SK-N-DZ (cell line): ENCODE data around the gene TMEM184B.

Experiments
- DNase-seq: peaks from one replicate; pipeline ENCODE4 v3.0.0-alpha.2; 2015; ENCODE audit warnings: low spot score

Gene TMEM184B

DNA sequence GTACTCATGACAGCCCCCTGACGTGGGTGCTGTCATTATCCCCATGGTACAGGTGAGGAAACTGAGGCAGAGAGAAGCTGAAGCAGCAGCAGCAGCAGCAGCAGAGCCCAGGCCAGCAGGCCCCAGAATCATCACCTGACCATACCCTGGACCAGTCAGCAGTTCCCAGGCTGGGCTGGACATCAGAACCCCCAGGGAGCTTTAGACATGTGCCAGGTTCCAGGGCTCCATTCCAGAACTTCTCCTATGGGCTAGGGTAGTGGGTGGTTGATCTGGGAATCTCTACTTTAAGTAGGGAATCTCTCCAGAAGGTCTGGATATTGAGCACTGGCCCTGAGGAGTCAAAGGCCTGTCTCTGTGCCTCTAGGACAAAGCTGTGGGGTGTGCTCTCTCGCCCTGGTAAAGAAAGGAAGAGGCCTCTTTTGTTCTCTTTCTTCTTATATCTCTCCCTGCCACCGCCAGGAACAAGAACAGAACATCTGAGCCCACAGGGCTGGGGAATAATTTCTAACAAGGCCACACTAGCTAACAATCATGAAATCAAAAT lies 44.4 kb downstream of the TMEM184B start:
- DNase-seq = no peak

DNA sequence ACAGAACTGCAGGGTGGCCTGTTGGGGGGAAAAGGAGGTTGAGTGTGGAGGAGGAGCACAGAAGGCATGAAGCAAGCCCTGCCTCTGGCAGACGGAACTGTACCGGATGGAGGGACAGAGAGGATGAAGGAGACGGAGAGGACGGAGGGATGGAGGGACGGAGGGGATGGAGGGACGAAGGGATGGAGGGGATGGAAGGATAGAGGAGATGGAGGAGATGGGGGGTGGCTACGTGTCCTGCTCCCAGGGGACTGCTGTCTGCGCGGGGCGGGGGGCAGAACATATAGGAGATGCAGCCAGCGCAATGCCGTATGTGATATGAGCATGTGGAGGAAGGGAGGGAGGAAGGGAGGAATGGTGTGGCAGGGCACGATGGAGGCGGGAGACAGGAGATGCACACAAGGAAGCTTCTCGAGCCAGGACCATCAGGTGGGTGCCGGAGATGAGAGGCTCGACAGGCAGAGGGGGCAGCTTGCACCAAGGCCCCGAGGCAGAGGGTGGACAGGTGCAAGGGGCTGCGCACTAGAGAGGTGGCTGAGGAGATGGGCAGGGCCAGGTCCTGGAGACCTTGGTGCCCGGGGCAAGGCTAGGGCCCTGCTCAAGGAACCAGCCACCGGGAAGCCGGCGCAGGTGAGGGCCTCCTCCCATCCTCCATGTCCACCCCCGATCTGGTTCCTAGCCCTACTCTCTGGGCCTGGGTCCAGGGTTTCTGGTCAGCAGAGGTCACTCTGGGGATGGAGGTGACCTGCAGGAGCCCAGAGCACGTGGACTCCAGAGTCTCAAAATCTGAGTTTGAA lies 45.8 kb downstream of the TMEM184B start:
- no peak for DNase-seq

DNA sequence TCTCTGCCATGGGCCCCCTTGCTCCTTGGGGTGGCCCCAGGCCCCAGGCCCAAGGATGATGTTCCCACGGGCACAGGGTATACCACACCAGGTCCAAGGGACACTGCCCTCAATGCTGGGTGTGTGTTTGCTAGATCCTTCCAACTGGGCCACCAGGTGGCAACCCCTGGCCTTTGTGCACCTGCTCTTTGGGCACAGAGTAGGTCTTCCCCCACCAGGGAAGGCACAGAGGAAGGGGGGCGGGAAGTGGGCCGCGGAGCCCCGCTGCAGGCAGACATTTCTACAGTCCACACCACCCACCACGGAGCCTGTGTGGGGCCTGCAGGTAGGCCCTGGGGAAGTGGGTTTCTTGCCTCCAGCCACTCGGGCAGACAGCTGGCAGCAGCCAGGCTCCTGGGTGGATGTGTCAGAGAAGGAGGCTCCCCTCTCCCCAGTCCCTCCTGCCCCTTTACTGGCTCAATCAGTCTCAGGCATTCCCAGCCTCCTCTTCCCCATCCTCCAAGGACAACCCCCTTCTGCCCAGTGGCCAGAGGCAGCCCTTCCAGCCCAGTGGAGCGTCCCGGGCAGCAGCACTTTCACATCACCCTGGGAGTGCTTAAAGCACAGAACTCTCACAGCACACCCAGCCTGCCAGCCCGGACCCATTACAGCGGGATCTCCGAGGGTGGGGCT lies 49.4 kb downstream of the TMEM184B start:
- DNase-seq = no peak

DNA sequence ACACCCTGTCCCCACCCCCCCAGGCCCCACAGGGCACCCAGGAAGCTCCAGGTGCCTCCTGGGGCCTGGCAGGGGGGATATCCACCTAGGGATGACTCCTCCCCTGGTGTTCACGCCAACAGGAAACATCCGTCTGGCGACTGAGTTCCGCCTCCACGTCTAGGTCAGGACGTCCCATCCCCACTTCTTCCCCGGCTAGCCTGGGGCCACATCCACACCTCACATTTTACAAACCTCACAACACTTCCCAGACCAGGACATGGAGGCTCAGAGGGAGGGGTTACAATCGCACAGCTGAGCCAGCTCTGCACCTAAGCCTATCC lies 50.1 kb downstream of the TMEM184B start:
- no peak for DNase-seq

DNA sequence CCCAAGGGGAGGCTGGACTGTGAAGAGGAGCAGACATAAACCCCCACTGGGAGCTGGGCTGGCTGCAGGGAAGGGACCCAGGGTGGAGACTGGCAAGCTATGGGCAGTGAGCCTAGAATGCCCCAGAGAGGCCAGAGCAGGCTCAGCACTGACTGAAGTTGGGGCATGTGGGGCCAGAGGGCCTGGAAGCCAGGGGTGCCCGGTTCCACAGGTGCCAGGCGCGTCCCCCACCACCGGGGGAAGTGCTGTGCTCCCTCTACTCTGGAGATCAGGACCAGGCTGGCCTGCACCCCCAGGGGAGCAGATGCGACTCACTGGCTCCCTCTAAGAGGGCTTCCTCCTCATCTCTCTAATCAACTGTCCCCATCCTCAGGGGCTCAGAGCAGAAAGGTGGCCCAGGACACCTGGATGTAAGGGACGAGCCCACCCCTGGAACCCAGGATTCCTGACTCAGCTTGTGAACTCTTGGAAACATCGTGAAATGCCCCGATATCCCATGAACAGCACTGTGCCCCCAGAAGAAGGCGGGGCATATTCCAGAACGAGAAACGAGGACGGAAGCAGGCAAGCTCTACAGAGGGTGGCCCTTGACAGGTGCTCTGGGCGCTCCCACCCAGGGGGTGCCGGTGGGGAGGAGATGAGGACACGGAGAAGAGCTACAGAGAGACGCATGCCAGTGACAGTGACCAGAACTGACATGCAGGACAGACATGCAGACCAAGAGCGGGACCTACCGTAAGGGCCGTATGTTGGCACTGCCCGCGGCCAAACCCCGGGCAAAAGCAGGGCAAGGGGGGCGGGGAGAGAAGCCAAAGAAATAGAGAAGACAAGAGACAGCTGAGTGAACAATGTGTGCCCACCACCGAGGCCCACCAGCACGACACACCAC lies 50.7 kb downstream of the TMEM184B start:
- DNase-seq = no peak

DNA sequence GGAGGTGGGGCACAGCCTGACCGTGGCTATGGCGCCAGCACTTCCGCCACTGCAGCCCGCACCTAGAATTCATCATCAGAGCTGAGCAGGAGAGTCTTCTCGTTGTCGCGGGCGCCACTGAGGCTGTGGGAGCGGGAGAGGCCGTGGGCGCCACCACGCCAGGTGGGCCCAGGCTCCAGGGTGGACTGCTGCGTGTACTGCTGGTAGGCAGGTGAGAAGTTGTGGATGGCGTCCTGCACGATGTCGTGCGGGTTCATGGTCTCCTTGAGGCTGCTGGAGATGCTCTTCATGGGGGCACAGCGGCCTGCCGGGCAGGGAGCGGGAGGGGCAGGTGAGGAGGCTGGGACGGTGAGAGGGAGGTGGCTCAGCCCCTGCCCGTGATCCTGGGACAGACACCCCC lies 51.4 kb downstream of the TMEM184B start:
- no peak for DNase-seq

DNA sequence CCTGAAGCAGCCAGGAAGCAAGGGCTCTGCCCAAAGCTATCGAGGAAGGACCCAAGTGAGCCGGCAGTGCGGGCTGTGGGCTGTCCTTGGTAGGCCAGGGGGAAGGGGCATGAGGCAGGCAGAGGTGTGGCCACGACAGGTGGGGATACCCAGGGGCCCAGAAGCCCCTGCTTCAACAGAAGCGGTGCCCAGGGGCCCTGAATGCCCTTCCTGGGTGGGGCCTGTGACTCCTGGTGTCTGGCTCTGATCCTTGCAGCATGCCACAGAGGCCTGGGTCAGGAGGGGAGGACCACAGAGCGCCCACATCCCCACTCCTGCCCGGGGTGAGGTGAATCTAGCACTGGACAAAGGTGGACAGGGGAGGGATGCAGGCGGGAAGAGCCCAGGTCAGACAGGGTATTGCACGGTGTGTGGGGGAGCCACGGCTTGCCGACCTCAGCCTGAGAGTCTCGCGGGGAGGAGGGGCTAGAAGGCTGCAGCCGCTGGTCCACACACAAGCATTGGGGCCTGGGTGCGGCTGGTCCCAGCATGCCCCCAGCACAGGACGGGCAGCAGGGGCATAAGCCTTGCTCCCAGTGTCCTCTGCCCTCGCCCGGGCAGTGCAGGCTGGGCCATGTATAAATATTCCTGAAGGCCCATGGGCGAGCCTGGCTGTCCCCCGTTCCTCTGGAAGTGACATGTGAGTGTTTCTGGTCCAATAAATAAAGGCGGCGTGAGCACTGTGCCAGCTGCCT lies 52.0 kb downstream of the TMEM184B start:
- no peak for DNase-seq

DNA sequence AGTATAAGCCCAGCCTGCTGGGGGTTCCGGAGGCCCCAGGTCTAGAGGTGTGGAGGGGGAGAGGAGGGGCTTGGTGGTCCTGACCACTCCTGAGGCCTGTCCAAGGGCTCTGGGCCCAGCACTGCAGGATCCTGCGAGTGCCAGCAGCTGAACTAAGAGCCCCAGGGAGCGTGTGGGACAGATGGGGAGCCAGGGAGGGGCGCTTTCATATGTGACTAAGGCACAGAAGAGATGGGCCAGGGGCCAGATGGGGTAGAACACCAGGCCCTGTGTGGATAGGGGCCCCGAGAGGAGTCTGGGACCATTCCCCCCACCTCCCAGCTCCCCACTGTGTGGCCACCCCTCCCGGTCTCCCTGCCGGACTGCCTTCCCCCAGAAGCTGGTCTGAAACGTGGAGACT lies 52.6 kb downstream of the TMEM184B start:
- DNase-seq = no peak

DNA sequence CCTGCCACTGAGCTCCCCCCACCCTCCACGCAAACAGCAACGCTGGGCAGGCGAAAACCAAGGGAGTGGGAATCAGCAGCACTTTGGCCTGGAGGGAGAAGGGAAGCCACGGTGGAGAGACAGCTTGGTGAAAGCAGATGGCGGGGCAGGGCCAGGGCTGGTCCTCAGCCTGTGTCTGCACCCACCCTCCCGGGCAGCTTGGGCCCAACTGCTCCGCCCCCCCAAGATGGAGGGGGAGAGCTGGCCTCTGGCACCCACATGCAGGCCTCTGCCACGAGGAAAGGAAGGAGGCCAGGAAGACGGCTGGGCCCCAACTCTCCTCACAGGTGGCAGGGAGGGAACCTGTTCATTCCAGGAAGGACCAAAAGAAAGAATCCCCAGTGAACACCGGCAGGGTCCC lies 53.2 kb downstream of the TMEM184B start:
- no peak for DNase-seq

DNA sequence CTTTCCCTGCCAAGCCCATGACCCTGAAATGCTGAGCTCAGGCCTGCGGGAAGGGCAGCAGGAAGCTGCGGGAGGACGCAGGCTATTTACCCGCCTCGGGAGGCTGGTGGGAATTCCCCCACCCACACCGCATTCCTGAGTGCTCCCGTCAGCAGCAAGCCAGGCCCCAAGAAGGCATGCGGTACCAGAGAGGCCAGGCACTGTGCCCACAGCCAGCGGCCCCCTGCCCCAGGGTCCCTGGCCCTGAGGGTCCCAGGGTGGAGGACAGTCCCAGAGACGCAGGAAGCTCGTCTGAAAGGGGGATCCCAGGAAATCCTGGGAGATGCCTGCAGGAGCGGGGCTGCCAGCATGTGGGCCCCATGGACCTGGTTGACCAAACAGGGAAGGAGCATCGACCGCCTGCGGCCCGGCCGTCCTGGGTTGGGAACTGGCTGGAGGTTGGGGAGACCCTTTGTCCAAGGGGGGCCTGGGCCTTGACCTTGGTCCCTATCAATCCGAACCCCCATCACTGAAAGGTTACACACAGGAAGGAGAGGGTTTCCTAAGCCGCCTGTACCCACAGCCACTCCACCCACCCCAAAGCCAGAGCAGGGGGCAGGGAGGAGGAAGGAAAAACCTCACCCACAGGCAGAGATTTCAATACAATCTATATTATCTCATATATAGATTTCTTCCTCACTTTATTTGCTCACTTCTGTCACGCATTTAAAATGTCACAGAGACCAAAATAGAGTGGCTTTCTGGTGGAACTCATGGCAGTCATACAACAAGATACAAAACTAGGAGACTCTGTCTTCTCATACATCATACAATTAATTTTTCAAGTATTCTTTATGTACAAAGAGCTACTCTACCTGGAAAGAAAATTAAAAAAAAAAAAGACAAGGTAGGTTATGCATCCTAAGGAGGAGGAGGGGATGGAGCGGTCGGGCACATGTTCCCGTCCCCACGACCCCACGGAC lies 53.9 kb downstream of the TMEM184B start:
- no peak for DNase-seq

DNA sequence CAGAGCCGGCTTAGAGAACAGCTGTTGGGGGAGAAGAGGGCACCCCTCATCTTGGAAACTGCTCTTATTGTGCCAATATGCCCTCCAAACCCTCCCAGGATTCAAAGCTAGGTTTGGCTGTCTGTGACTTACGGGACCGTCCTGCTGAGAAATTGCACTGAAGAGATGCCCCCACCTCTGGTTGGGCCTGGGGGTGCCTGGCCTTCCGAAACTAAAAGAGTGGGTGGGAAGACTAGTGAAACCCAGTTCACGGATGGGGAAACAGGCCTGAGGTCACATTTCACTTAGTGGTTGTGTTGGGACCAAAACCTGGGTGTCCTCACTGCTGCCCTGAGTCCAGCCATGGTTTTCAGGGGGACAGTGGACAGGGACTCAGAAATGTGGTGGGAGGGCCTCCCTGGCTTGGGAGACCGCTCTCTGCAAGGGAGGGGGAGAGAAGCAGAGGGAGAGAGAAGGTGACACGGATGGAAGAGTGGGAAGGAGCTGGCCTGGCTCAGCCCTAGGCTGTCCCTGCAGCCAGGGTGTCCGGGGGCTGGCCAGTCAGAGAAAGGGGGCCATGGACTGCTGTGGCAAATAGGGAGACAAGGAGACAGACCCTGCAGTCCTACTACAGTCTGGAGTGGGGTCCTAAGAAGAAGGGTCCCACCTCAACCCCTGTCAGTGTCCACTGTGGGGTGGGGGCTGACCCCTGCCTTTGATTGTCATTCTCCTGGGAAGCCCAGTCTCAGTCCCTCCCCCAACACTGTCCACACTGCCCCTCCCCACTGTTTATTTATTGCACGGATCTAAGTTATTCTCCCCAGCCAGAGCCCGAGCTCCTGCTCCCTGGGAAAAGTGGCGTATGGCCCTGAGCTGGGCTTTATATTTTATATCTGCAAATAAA lies 57.4 kb downstream of the TMEM184B start:
- DNase-seq = no peak

DNA sequence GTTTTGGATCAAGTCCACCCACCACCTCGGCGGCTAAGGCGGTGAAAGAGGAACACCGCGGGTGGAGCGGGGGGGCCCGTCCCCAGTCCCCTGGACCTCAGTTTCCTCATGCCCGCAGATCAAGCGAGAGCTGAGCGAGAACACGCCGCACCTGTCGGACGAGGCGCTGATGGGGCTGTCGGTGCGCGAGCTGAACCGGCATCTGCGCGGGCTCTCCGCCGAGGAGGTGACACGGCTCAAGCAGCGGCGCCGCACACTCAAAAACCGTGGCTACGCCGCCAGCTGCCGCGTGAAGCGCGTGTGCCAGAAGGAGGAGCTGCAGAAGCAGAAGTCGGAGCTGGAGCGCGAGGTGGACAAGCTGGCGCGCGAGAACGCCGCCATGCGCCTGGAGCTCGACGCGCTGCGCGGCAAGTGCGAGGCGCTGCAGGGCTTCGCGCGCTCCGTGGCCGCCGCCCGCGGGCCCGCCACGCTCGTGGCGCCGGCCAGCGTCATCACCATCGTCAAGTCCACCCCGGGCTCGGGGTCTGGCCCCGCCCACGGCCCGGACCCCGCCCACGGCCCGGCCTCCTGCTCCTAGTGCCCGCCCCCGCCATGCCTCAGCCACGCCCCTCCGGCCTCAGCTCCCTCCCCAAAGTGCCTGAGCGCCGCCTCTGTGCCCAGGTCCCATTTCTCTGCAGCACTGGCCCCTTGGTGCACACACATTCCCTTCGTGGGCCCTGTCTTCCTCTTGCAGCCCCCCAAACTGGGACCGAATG lies 58.3 kb downstream of the TMEM184B start:
- peak; percentile 25 for DNase-seq

DNA sequence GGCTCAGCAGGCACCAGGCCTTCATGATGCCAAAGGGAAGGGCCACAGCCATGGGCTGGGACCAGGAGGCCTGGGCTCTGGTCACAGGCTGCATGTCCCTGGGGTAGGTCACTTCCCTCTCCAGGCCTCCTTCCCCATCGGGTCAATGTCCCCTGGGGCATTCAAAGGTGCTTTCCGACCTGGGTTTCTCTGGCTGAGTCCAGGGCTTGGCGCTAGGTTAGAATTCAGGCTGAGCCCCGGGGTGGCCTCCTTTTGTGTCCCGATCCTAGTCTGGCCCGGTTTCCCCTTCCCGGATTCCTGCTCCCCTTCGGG lies 58.9 kb downstream of the TMEM184B start:
- DNase-seq = no peak

DNA sequence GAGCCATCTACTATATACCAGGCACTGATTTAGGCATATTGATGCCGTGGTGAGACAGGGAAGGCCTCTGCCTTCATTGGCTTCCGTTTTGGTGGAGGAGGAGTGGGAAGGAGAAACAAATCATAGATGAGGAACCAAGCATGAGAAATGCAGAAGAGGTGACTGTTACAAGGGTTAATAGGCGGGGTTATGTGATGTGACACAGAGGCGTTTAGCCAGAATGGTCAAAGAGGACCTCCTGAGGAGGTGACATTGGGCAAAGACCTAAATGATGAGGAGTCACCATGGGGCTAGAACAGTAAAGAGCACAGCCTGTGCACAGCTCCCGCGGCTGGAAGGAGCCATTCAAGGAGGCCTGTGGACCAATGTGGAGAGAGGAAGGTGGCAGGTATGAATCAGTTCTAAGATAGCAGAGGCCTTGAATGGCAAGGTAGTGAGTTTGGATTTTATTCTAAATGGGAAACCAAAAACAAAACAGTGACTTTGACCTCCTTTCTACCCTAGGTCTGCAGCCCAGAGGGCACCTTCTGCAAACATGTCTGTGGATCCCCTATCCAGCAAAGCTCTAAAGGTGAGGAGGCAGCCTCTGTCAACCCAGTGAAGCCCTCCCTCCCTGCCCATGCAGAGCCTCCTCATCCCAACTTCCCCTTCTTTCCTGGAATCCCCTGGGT lies 59.4 kb downstream of the TMEM184B start:
- DNase-seq = no peak

DNA sequence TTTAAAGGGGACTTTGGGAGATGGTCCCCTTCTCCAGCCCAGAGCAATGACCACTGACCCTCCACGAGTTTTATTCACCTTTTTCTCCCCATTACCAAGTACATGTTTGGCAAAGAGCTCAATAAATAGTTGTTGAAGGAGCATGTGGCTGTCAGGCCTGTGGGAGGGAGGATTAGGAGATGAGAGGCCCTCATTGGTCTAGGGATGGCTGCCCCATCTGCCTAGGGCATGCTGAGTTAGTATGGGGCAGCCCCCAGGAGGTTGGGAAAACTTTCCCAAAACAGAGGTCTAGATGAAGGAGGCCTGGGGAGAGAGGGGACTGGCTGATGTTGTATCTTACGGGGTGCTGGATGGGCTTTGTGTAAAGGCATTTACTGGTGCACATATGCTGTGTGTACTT lies 60.4 kb downstream of the TMEM184B start:
- DNase-seq = no peak

DNA sequence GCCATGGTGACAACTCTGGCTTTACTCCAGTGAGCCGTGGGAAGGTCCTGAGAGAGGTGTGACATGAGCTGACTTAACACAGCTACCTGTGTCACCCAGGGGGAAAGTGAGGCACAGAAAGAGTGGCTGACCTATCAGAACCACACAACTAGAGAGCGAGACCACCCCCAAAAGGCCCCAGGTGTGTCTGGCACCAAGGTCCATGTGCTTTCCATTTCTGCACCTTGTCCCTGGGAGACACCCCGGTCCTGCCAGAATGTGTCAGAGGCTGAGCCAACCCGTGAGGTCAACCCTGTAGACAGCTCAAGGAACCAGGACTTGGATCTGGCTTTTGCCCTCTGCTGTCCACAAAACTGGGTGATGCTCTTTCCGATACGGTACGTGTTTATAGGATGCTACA lies 61.3 kb downstream of the TMEM184B start:
- DNase-seq = no peak

DNA sequence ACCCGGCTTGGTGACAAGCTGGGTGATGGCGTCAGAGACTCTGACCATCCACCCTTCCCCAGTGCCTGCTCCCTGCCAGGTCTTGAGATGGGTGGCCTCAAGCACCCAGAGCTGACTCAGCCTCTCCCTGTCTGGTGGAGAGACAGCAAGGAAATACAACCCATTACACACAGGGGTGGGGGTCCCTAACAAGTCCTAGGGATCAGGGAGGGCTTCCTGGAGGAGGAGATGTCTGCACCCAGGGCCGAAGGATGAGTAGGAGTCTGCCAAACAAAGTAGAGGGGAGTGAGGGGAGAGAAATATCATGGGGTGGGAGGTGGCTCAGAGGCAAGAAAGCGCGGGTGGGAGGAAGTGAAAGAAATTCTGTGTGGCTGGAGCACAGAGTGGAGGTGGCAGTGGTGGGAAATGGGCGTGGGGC lies 64.2 kb downstream of the TMEM184B start:
- DNase-seq = no peak

DNA sequence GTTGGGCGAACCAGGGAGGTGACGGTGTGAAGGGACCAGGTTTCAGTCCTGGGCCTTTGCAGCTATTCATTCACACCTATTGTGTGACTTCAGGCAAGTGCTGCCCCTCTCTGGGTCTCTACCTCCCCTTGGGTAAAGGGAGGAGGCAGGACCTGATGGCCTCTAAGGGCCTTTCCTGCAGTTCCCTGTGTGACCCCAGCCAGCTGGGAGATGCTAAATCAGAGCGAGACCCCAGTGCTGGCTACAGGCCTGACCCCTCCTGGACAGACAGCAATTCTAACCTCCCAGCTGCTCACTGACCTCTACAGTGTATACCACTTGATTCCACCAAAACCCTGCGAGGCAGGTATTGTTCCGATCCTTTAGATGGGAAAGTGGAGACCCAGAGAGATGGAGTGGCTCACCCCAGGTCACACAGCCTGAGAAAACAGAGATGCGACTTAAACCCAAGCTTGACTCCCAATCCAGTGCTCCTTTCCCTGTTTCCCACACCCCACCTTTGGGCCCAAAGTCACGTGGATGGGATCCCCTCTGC lies 64.8 kb downstream of the TMEM184B start:
- no peak for DNase-seq
